Gastroesophageal sphincter (tissue), 4 donors: Measurements from ENCODE around the gene SCN4A. TPM values are rescaled to one million over a fixed set of nuclear protein-coding genes. Genes with fewer than 3 reads are reported as not detected.

ENCODE experiments used
- ATAC-seq: fragments of 150-250 bp; one replicate; pipeline ENCODE4 v1.9.1; 2016; ENCODE audit warnings: mild to moderate bottlenecking, moderate library complexity
- H3K27ac ChIP-seq, 4 donors: fragments of 200-600 bp; sonication (generic) in 3 of 4; 1 replicate in 3 of 4; 2 replicates in 1 of 4; pipeline ENCODE4 v1.5.1; 2016 to 2019
- H3K27me3 ChIP-seq: fragments of 200-600 bp; sonication (generic); one replicate; pipeline ENCODE4 v1.5.1; 2019
- H3K36me3 ChIP-seq, 2 donors: fragments of 200-600 bp; sonication (generic); one replicate each; pipeline ENCODE4 v1.5.1; 2019; ENCODE audit warnings: control low read depth in 1 of 2
- H3K4me1 ChIP-seq, 3 donors: fragments of 200-600 bp; sonication (generic); 1 replicate in 2 of 3; 2 replicates in 1 of 3; pipeline ENCODE4 v1.5.1; 2016 to 2019; ENCODE audit warnings: control low read depth in 2 of 3
- H3K4me3 ChIP-seq, 2 donors: fragments of 200-600 bp; sonication (generic); one replicate each; pipeline ENCODE4 v1.5.1; 2019; ENCODE audit warnings: mild to moderate bottlenecking in 1 of 2, moderate library complexity in 1 of 2
- H3K9me3 ChIP-seq, 3 donors: fragments of 200-600 bp; sonication (generic); one replicate each; pipeline ENCODE4 v1.5.1; 2017 to 2019; ENCODE audit warnings: control low read depth in 2 of 3
- EP300 ChIP-seq: sonication (generic); formaldehyde crosslinking; IDR thresholded peaks from one replicate; pipeline ENCODE4 v1.6.1; 2017; ENCODE audit warnings: antibody characterized with exemption, mild to moderate bottlenecking
- POLR2A ChIP-seq, 2 donors: fragments of 450-650 bp; IDR thresholded peaks; one replicate each; pipeline ENCODE4 v1.6.1; 2017; ENCODE audit warnings: antibody characterized with exemption in 2 of 2, mild to moderate bottlenecking in 2 of 2, moderate library complexity in 1 of 2
- POLR2AphosphoS5 ChIP-seq: sonication (generic); formaldehyde crosslinking; IDR thresholded peaks from one replicate; pipeline ENCODE4 v1.6.1; 2017; ENCODE audit warnings: antibody characterized with exemption
- WGBS, 2 donors: methylation state at CpG; one replicate each; pipeline ENCODE4 v1.1.5; 2018; ENCODE audit warnings: low coverage in 1 of 2; 5-methylcytosine and 5-hydroxymethylcytosine counted together
- total RNA-seq, 4 donors: library from RNA; depleted of rRNA; stranded (reverse); fragments of >200 nt; gene quantifications; one replicate each; pipeline ENCODE4 v1.1.0, GENCODE V29; 2016
- TF ChIP-seq, protein P1 (sequence below), 4 experiments: fragments of 200-600 bp in 2 of 4; fragments of 450-650 bp in 2 of 4; sonication (generic) in 1 of 4; IDR thresholded peaks; one replicate each; pipeline ENCODE4 v1.5.1; 2017 to 2019; ENCODE audit warnings: antibody characterized with exemption in 4 of 4, mild to moderate bottlenecking in 2 of 4, moderate library complexity in 2 of 4

SCN4A gene
- total RNA-seq, 4 donors from 2014 or later: 0.15 to 0.47 (median 0.35) TPM

- TF ChIP-seq EP300 (no peak), POLR2AphosphoS5 (no peak), POLR2A (IDR thresholded peaks at IDR 0.05) (no peak)
- TF ChIP-seq, protein P1, sequence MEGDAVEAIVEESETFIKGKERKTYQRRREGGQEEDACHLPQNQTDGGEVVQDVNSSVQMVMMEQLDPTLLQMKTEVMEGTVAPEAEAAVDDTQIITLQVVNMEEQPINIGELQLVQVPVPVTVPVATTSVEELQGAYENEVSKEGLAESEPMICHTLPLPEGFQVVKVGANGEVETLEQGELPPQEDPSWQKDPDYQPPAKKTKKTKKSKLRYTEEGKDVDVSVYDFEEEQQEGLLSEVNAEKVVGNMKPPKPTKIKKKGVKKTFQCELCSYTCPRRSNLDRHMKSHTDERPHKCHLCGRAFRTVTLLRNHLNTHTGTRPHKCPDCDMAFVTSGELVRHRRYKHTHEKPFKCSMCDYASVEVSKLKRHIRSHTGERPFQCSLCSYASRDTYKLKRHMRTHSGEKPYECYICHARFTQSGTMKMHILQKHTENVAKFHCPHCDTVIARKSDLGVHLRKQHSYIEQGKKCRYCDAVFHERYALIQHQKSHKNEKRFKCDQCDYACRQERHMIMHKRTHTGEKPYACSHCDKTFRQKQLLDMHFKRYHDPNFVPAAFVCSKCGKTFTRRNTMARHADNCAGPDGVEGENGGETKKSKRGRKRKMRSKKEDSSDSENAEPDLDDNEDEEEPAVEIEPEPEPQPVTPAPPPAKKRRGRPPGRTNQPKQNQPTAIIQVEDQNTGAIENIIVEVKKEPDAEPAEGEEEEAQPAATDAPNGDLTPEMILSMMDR (IDR thresholded peaks at IDR 0.05): no peak
- Histone ChIP-seq H3K27me3 (peaks cover 17% of the 10 kb centered on the region), H3K36me3 (no peaks in the 10 kb centered on the region), H3K9me3 (no peaks in the 10 kb centered on the region), H3K4me1 (peaks cover 0 to 17% (median 4%) of the 10 kb centered on the region in 3 donors), H3K4me3 (peak within 1 kb of the TSS in 1 of 2 donors; percentile 16), H3K27ac (peak within 1 kb of the TSS in 3 of 4 donors; percentile 53 to 72 (median 54))
- WGBS, 2 donors: 20% methylated on average over 1 of the region's 19 CpGs; no CpG with 5 or more reads in 1 of the 2 donors
- no peak for ATAC-seq
Measured at GRCh38 chr17:63931981-63932561, 40.6 kb downstream of the SCN4A start, which contains the start of gene CD79B. Gene CD79B, minus strand, starts transcription at chr17:63932331. Its CDS starts 70 bp downstream, at chr17:63932261.

DNA sequence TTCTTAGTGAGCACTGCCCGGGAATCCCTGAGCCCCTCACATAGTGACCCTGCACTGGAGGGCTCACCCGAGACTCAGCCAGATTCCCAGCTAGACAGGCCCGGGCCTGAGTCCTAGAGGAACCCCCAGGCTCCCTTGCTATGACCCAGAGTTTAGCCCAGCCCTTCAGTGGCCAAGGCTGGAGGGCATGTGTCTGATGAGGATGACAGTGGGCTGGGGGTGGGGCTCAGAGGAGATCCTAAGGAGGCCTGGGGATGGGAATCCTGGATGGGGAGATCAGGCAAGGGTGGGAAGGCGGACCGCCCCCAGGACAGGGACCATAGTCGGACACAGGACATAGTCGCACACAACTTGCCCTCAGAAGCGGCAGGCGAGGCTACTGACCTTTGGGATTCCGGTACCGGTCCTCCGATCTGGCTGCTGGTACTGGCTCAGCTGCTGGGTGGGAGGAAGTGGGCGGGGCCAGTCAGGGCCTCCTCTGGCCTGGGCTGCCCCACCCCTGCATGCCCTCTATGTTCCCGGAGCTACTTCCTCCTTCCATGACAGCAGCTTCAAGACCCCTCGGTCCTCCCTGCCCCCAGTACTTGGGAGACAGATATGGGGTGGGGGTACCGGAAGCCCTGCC lies 41.7 kb downstream of the SCN4A start:
- Histone ChIP-seq H3K27ac (peak overlapping the region in 3 of 4 donors; percentile 54 to 72 (median 54)), H3K4me1 (peaks cover 0 to 17% (median 4%) of the 10 kb centered on the region in 3 donors), H3K9me3 (no peaks in the 10 kb centered on the region), H3K36me3 (no peaks in the 10 kb centered on the region), H3K4me3 (peak overlapping the region in 1 of 2 donors; percentile 16), H3K27me3 (peaks cover 17% of the 10 kb centered on the region)
- TF ChIP-seq, protein P1 (IDR thresholded peaks at IDR 0.05): no peak
- TF ChIP-seq EP300: no peak
- no peak for TF ChIP-seq POLR2AphosphoS5
- TF ChIP-seq POLR2A (IDR thresholded peaks at IDR 0.05): no peak
- 80% methylated on average over 8 of the region's 16 CpGs; no CpG with 5 or more reads in 1 of the 2 donors for WGBS, 2 donors
- ATAC-seq: peak; percentile 76

- H3K4me1 ChIP-seq: peaks cover 0 to 17% (median 4%) of the 10 kb centered on the region in 3 donors
- H3K9me3 ChIP-seq: no peaks in the 10 kb centered on the region
- 84 to 100% methylated on average over 1 to 6 of the region's 24 CpGs for WGBS, 2 donors
- H3K27ac ChIP-seq: peak overlapping the region in 3 of 4 donors; percentile 54 to 72 (median 54)
- TF ChIP-seq, protein P1 (IDR thresholded peaks at IDR 0.05): no peak
- no peak for TF ChIP-seq POLR2AphosphoS5
- TF ChIP-seq POLR2A (IDR thresholded peaks at IDR 0.05): no peak
- TF ChIP-seq EP300: no peak
- peaks cover 10% of the 10 kb centered on the region for H3K27me3 ChIP-seq
- no peak overlapping the region for H3K4me3 ChIP-seq
- H3K36me3 ChIP-seq: no peaks in the 10 kb centered on the region
- peak; percentile 67 for ATAC-seq
Measured at GRCh38 chr17:63929860-63930766, 42.6 kb downstream of the SCN4A start.

GRCh38 chr17:63928966-63929695 lies 43.6 kb downstream of the SCN4A start:
- 80 to 100% methylated on average over 1 of the region's 10 CpGs for WGBS, 2 donors
- Histone ChIP-seq H3K9me3 (no peaks in the 10 kb centered on the region), H3K27ac (no peak overlapping the region), H3K4me1 (peaks cover 0 to 17% (median 4%) of the 10 kb centered on the region in 3 donors), H3K4me3 (no peak overlapping the region), H3K27me3 (peaks cover 4% of the 10 kb centered on the region), H3K36me3 (no peaks in the 10 kb centered on the region)
- no peak for ATAC-seq
- TF ChIP-seq POLR2A (IDR thresholded peaks at IDR 0.05) (no peak), POLR2AphosphoS5 (no peak), EP300 (no peak)
- TF ChIP-seq, protein P1 (IDR thresholded peaks at IDR 0.05): no peak
